Astrocyte (in vitro differentiated cells and primary cell): ENCODE results near the gene FRMD4B.

ENCODE experiments used
- CTCF ChIP-seq: IDR thresholded peaks from 2 replicates; pipeline ENCODE4 v1.5.1; 2011; ENCODE audit warnings: low read depth, mild to moderate bottlenecking, inconsistent platforms, low read length, moderate library complexity; ENCODE audit not compliant: insufficient read depth
- EZH2 ChIP-seq: IDR thresholded peaks from 2 replicates; pipeline ENCODE4 v1.6.1; 2012; ENCODE audit warnings: mild to moderate bottlenecking, low read length, inconsistent platforms; ENCODE audit not compliant: insufficient read depth

- TF ChIP-seq CTCF, result no peak
- no peak for TF ChIP-seq EZH2
Measured at GRCh38 chr3:69209413-69209812, 176.5 kb downstream of the FRMD4B start.
